GM20431 (cell line): ENCODE data around the gene MACROD1.

Source experiments
- in situ Hi-C: fragments of 300-500 bp; cut with MseI, MboI; formaldehyde crosslinking; loops from one replicate; pipeline ENCODE4 v1.15.0; 2020; ENCODE audit warnings: low sequenced_read_pairs; ENCODE audit not compliant: unreplicated experiment

The MACROD1 gene

DNA sequence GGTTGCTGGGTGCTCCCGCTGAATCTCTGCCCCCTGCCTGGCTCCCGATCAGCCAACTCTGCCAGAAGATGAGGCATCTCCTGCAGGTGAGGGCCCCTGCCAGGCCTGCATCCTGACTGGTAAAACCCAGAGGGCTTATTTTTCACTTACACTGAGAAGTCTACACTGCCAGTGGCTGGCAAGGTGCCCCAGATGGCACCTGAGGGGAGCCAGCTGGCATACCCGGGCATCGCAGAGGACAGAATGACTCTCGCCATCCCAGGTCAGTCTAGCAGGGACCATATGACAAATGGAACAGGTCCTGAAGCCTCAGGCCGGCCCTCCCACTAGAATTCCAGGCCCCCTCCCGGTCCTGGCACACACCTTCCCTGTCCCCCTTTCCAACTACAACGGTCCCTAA lies 30.9 kb downstream of the MACROD1 start:
- in situ Hi-C loops, result no loop called here

GRCh38 chr11:64132982-64133705 lies 32.8 kb downstream of the MACROD1 start:
- in situ Hi-C loops, result no loop called here

DNA sequence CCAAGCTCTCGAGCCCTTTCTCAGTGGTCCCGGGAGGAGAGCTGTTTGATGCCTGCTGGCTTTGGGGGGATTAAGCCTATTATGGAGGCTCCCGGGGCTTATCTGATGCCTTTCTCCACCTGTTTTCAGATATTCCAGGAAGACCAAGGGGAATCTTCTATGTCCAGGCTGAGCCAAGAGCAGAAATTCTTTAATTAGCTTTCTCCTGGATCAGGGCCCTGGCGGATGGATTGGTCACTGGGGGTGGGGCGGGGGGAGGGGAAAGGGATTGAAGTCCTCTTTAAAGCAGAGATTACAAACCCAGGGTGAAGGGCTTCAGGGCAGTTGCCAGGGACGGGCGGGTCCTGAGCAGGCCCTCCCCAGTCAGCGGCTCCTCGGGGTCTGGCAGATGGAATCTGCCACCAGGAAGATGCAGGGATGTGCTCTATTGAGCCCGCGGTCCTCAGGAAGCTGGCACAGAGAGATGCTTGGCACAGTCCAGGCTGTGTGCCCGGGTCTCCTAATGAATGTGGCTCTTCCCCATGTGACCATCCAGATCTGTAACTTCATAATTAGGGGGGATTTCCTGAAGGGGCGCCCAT lies 33.6 kb downstream of the MACROD1 start:
- in situ Hi-C loops, result no loop called here

GRCh38 chr11:64131683-64132190 lies 34.2 kb downstream of the MACROD1 start:
- in situ Hi-C loops, result no loop called here

DNA sequence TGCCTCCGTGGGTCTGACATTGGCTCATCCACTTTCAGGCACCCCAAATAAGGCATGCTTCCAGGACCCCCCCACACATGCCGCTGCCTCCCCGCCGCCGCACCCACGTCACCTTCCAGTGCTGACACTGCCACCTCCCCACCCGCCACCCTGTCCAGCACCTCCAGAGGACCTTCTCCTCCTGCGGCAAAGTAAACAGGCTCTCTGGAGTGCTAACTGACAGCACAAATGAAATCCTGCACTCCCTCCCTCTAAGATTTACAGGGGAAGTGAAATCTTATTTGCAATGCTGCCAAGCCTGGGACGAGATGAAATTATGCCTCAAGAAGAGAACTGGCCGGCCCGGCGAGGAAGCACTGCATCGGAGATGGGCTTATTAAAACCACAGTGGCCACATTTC lies 35.3 kb downstream of the MACROD1 start:
- in situ Hi-C loops, result no loop called here

GRCh38 chr11:64129403-64129802 lies 36.5 kb downstream of the MACROD1 start:
- in situ Hi-C loops, result no loop called here

GRCh38 chr11:64128255-64129006 lies 37.5 kb downstream of the MACROD1 start:
- in situ Hi-C loops, result no loop called here

DNA sequence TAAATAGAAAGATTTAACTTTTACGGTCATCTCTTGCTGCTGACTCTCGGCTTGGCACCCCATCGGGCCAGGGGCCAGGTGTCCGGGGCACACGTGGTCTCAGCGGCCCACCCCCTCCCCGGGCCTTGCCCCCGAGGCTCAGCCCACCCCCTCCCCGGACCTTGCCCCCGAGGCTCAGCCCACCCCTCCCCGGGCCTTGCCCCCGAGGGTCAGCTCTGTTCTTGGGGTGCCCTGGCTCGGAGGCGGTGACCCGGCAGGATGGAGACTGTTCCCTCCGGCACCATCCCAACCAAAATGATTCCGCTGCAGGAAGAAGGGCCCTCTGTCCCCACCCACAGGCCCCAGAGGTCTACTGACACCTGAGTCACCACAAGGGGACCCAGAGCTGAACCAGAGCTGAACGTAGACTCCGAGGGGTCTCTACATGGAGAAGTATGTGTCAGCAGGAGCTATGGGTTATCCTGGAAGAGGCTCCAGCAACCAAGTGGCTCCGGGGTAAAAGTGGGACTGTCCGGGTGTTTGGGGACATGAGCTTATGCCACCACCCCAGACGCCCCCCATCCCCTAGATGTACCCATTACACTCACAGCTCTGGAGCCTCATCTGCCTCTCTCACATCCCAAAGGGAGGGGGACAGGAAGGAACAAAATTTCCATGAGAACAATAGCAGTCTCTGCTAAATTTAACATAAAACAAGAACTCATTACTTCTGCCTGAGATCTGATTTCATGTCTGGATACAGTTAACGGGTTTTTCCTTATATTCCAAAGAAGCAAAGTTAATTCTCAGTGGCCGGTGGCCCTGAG lies 38.4 kb downstream of the MACROD1 start:
- in situ Hi-C loops, result no loop called here

GRCh38 chr11:64126796-64127195 lies 39.1 kb downstream of the MACROD1 start:
- in situ Hi-C loops, result no loop called here

- in situ Hi-C loops, result no loop called here
Observed at GRCh38 chr11:64126371-64126770, 39.5 kb downstream of the MACROD1 start.

DNA sequence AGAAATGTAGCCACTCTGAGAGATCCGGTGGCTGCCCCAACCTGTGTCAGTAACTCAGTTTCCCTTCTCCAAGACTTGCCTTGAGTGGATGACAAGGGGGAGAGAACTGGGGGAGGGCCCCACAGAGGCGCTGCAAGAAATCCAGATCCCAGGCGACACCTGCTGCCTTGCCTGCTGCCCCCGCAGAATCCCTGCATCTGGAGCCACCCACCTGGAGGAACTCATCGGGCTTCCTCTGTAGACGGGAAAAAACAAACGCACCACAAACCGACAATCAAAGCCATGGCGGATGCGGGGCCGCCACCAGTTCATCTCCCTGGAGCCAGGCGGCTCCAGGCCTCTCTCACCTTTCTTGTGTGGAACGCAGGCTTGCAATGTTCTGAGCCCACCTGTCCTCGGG lies 40.2 kb downstream of the MACROD1 start:
- in situ Hi-C loops, result no loop called here

- in situ Hi-C loops, result no loop called here
Observed at GRCh38 chr11:64124147-64124546, 41.8 kb downstream of the MACROD1 start.

- in situ Hi-C loops, result no loop called here
Observed at GRCh38 chr11:64123679-64124078, 42.2 kb downstream of the MACROD1 start.

- in situ Hi-C loops, result no loop called here
Observed at GRCh38 chr11:64122411-64123410, 43.2 kb downstream of the MACROD1 start.

- in situ Hi-C loops, result no loop called here
Observed at GRCh38 chr11:64121663-64122410, 44.1 kb downstream of the MACROD1 start.

- in situ Hi-C loops, result no loop called here
Observed at GRCh38 chr11:64120951-64121569, 44.9 kb downstream of the MACROD1 start.

DNA sequence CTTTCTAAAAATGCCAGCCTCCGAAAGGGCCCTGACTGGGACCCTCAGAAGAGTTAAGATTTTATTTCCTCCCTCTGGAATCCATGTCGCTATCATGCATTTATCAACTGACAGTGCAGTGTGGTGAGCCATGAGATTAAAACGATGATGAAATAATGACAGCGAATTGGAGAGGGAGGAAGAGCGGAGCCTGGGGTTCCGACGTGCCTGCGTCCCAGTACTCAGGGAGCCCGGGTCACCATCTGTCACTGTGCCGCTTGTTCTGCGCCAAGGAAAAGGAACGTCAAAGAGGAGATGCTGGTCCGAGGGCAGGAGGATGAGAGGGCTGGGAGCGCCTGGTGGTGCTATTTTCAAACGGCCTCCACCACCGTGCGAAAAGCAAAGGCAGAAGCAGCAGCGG lies 46.2 kb downstream of the MACROD1 start:
- in situ Hi-C loops, result no loop called here
